ENCODE data around the gene MALRD1. TPM values are rescaled to one million over a fixed set of nuclear protein-coding genes. Genes with fewer than 3 reads are reported as not detected.

The MALRD1 gene
- total and polyA plus RNA-seq, 2 of the 8 experiments (the other 6 are each of a cell fraction or from before 2014, with no cell fraction given): 0.32 to 0.35 TPM

- TF ChIP-seq CEBPB (IDR thresholded peaks at IDR 0.05; ENCODE audit: low read depth, low read length) (no peak), KDM4A (IDR thresholded peaks at IDR 0.05; ENCODE audit: low read depth, low read length, severe bottlenecking) (no peak)
Observed at GRCh38 chr10:19178675-19179074, 130.1 kb downstream of the MALRD1 start (continued).
